Liver (tissue), 9 donors: ENCODE data around the gene KANK2. TPM values are rescaled to one million over a fixed set of nuclear protein-coding genes. Genes with fewer than 3 reads are reported as not detected.
A peak's percentile ranks its signal among the peaks of the same experiment; 100 is the strongest.

ENCODE experiments used
- DNase-seq: peaks from one replicate; pipeline ENCODE4 v3.0.0-alpha.2; 2017; ENCODE audit warnings: low spot score
- H3K27ac ChIP-seq, 2 donors: one replicate each; pipeline ENCODE4 v1.7.0; 2013; ENCODE audit warnings: inconsistent platforms in 2 of 2, low read length in 2 of 2, control low read depth in 1 of 2, low read depth in 1 of 2, mild to moderate bottlenecking in 1 of 2
- H3K27me3 ChIP-seq, 4 donors: one replicate each; pipeline versions ENCODE4 v1.6.1 to v1.7.0; 2013; ENCODE audit warnings: low read length in 3 of 4, inconsistent platforms in 1 of 4, mild to moderate bottlenecking in 1 of 4, moderate library complexity in 1 of 4; ENCODE audit not compliant: control insufficient read depth in 4 of 4, insufficient read depth in 4 of 4
- H3K36me3 ChIP-seq, 4 donors: one replicate each; pipeline versions ENCODE4 v1.6.1 to v1.7.0; 2013; ENCODE audit warnings: low read length in 3 of 4, mild to moderate bottlenecking in 3 of 4, low read depth in 1 of 4, moderate library complexity in 1 of 4; ENCODE audit not compliant: control insufficient read depth in 4 of 4, insufficient read depth in 3 of 4
- H3K4me1 ChIP-seq, 4 donors: one replicate each; pipeline versions ENCODE4 v1.6.1 to v1.7.0; 2013; ENCODE audit warnings: low read length in 3 of 4, mild to moderate bottlenecking in 3 of 4, moderate library complexity in 1 of 4; ENCODE audit not compliant: control insufficient read depth in 4 of 4, insufficient read depth in 4 of 4
- H3K4me3 ChIP-seq, 3 donors: one replicate each; pipeline versions ENCODE4 v1.6.1 to v1.7.0; 2013; ENCODE audit warnings: low read length in 3 of 3, control low read depth in 1 of 3, low read depth in 1 of 3, mild to moderate bottlenecking in 1 of 3
- H3K9ac ChIP-seq, 2 donors: one replicate each; pipeline ENCODE4 v1.7.0; 2013; ENCODE audit warnings: low read length in 2 of 2, mild to moderate bottlenecking in 2 of 2, moderate library complexity in 2 of 2, control low read depth in 1 of 2, low read depth in 1 of 2
- H3K9me3 ChIP-seq, 4 donors: one replicate each; pipeline versions ENCODE4 v1.6.1 to v1.7.0; 2013; ENCODE audit warnings: low read length in 3 of 4; ENCODE audit not compliant: control insufficient read depth in 4 of 4
- ATF3 ChIP-seq: IDR thresholded peaks from 2 replicates; pipeline ENCODE4 v1.6.1; 2016; ENCODE audit warnings: antibody characterized with exemption
- EGR1 ChIP-seq, 2 donors: IDR thresholded peaks; 2 replicates each; pipeline ENCODE4 v1.6.1; 2016 to 2018; ENCODE audit warnings: antibody characterized with exemption in 2 of 2, low read depth in 2 of 2
- FOXA1 ChIP-seq: IDR thresholded peaks from 2 replicates; pipeline ENCODE4 v1.6.1; 2016; ENCODE audit warnings: antibody characterized with exemption
- GABPA ChIP-seq, 2 donors: IDR thresholded peaks in 1 of 2; conservative IDR thresholded peaks in 1 of 2; 2 replicates each; pipeline ENCODE4 v1.6.1; 2016; ENCODE audit warnings: antibody characterized with exemption in 2 of 2, mild to moderate bottlenecking in 1 of 2, moderate library complexity in 1 of 2
- HNF4G ChIP-seq: IDR thresholded peaks from 2 replicates; pipeline ENCODE4 v1.6.1; 2016; ENCODE audit warnings: antibody characterized with exemption
- JUND ChIP-seq, 2 donors: IDR thresholded peaks; 2 replicates each; pipeline ENCODE4 v1.6.1; 2016; ENCODE audit warnings: antibody characterized with exemption in 2 of 2
- RAD21 ChIP-seq, 2 donors: IDR thresholded peaks; 2 replicates each; pipeline ENCODE4 v1.6.1; 2016; ENCODE audit warnings: antibody characterized with exemption in 2 of 2, mild to moderate bottlenecking in 2 of 2
- REST ChIP-seq: IDR thresholded peaks from 2 replicates; pipeline ENCODE4 v1.6.1; 2016; ENCODE audit warnings: antibody characterized with exemption, mild to moderate bottlenecking
- SP1 ChIP-seq: IDR thresholded peaks from 2 replicates; pipeline ENCODE4 v1.6.1; 2018; ENCODE audit warnings: antibody characterized with exemption, mild to moderate bottlenecking
- TAF1 ChIP-seq: conservative IDR thresholded peaks from 2 replicates; pipeline ENCODE4 v1.6.1; 2016; ENCODE audit warnings: antibody characterized with exemption, mild to moderate bottlenecking
- YY1 ChIP-seq: IDR thresholded peaks from 2 replicates; pipeline ENCODE4 v1.6.1; 2016; ENCODE audit warnings: antibody characterized with exemption, mild to moderate bottlenecking
- WGBS: extraction: QIAGEN DNeasy Blood & Tissue Kit; methylation state at CpG from one replicate; pipeline ENCODE4 v1.1.7; 2013; 5-methylcytosine and 5-hydroxymethylcytosine counted together
- polyA plus RNA-seq, 2 donors: library from polyadenylated mRNA; stranded (reverse) in 1 of 2; unstranded in 1 of 2; fragments of 200-250 nt in 1 of 2; fragments of >200 nt in 1 of 2; fragmentation: Nextera tagmentation in 1 of 2; extraction: Ambion mirVana in 1 of 2; gene quantifications; one replicate each; pipeline versions ENCODE4 v1.2.1 to v1.2.3, GENCODE V29; 2013 to 2015
- total RNA-seq, 2 donors: library from RNA; depleted of rRNA; stranded (reverse); fragments of >200 nt; gene quantifications; one replicate each; pipeline ENCODE4 v1.2.3, GENCODE V29; 2014
- donor health status: healthy.
- donor health status: healthy.
- donor health status: healthy.
- donor health status: healthy.
- donor health status: healthy.

Gene KANK2
- total and polyA plus RNA-seq, 4 donors, result 15.0 to 67.8 (median 40.6) TPM

GRCh38 chr19:11192957-11193939 lies 4.1 kb downstream of the KANK2 start:
- no peak for DNase-seq
- Histone ChIP-seq H3K9ac (no peak overlapping the region), H3K27ac (peak overlapping the region; percentile 4 to 13), H3K9me3 (no peaks in the 10 kb centered on the region), H3K4me3 (no peak overlapping the region), H3K4me1 (peaks cover 8 to 64% (median 37%) of the 10 kb centered on the region in 4 donors), H3K27me3 (no peaks in the 10 kb centered on the region), H3K36me3 (peaks cover 3 to 9% (median 5%) of the 10 kb centered on the region in 4 donors)
- WGBS, result 94% methylated on average over 68 of the region's 68 CpGs
- no peak for TF ChIP-seq ATF3
- TF ChIP-seq TAF1, result no peak
- no peak for TF ChIP-seq RAD21 (IDR thresholded peaks at IDR 0.05)
- TF ChIP-seq YY1, result no peak
- TF ChIP-seq JUND (IDR thresholded peaks at IDR 0.05), result no peak
- TF ChIP-seq REST, result no peak
- no peak for TF ChIP-seq SP1
- no peak for TF ChIP-seq GABPA (IDR thresholded peaks at IDR 0.05 in 1 of 2, conservative IDR thresholded peaks at IDR 0.05 in 1 of 2)

GRCh38 chr19:11191934-11192333 lies 5.4 kb downstream of the KANK2 start:
- Histone ChIP-seq H3K9ac (no peak overlapping the region), H3K27me3 (no peaks in the 10 kb centered on the region), H3K27ac (no peak overlapping the region), H3K4me1 (peaks cover 8 to 58% (median 32%) of the 10 kb centered on the region in 4 donors), H3K36me3 (peaks cover 3 to 9% (median 5%) of the 10 kb centered on the region in 4 donors), H3K4me3 (no peak overlapping the region), H3K9me3 (no peaks in the 10 kb centered on the region)
- 75% methylated on average over 5 of the region's 5 CpGs for WGBS
- DNase-seq, result no peak
- TF ChIP-seq REST, result no peak
- TF ChIP-seq HNF4G, result no peak
- TF ChIP-seq FOXA1, result no peak
- no peak for TF ChIP-seq TAF1
- TF ChIP-seq EGR1 (IDR thresholded peaks at IDR 0.05; ENCODE audit: low read depth in 2 of 2), result no peak
- TF ChIP-seq RAD21 (IDR thresholded peaks at IDR 0.05), result no peak
